Measurements from ENCODE around the gene PRSS56. TPM values are rescaled to one million over a fixed set of nuclear protein-coding genes. Genes with fewer than 3 reads are reported as not detected.

The PRSS56 gene
- total and polyA plus RNA-seq, 2 of the 8 experiments (the other 6 are each of a cell fraction or from before 2014, with no cell fraction given) = 0.03 TPM; not detected in 1

DNA sequence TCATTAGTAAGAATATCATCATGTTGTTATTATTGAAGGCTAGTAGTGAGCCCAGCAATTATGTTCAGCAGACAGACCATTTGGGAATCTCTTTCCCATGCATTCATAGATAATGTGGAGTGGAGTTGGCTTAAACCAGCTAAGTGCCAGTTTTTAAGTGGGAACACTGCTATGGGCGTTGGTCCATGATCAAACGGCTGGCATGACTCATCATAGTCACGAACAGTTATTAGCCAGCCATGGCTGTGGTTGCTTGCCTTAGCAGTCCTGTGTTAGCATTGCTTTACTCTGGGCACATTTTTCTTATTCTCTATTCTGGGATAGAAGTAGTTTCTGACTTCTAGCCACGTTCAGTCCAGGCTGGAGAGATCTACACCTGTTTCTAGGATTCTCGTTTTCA, 48.0 kb downstream of the PRSS56 start:
- no peak overlapping the region for H2BK20ac ChIP-seq (ENCODE audit: low read length)
- peaks cover 0 to 8% of the 10 kb centered on the region in 2 experiments for H4K20me1 ChIP-seq (replicated peaks in 1 of 2; ENCODE audit: control insufficient read depth in 1 of 2, insufficient read depth in 2 of 2, low read length in 2 of 2)
- H3K4me1 ChIP-seq (replicated peaks in 1 of 4; ENCODE audit: control insufficient read depth in 3 of 4, insufficient read depth in 4 of 4, low read length in 3 of 4) = no peaks in the 10 kb centered on the region
- H3K27me3 ChIP-seq (replicated peaks in 1 of 4; ENCODE audit: control insufficient read depth in 3 of 4, extremely low read depth in 1 of 4, insufficient read depth in 3 of 4, low read length in 3 of 4) = no peaks in the 10 kb centered on the region
- H4K91ac ChIP-seq (replicated peaks; ENCODE audit: insufficient read length, low read length) = no peak overlapping the region
- no peak overlapping the region for H2BK5ac ChIP-seq (ENCODE audit: low read depth, low read length)
- no peak overlapping the region for H3K23ac ChIP-seq (ENCODE audit: insufficient read length)
- no peak overlapping the region for H4K5ac ChIP-seq (ENCODE audit: insufficient read length, low read depth, low read length)
- no peak overlapping the region for H2BK12ac ChIP-seq (ENCODE audit: low read depth, low read length)
- H3K56ac ChIP-seq (replicated peaks; ENCODE audit: insufficient read length, low read depth, low read length) = no peak overlapping the region
- no peak overlapping the region for H2AK5ac ChIP-seq (ENCODE audit: low read depth, low read length)
- H3K4me2 ChIP-seq (ENCODE audit: insufficient read depth in 1 of 2, low read depth in 2 of 2, low read length in 2 of 2) = no peak overlapping the region
- H3K36me3 ChIP-seq (ENCODE audit: control insufficient read depth in 2 of 4, insufficient read depth in 4 of 4, low read length in 3 of 4) = peaks cover 11 to 72% (median 49%) of the 10 kb centered on the region in 4 experiments
- DNase-seq (ENCODE audit: low read depth in 1 of 2, low spot score in 2 of 2) (no peak), FAIRE-seq (no peak)
- H2BK120ac ChIP-seq (replicated peaks; ENCODE audit: low read depth, low read length) = no peak overlapping the region
- no peak overlapping the region for H3K4ac ChIP-seq (replicated peaks; ENCODE audit: insufficient read length, low read depth, low read length)
- H3K9ac ChIP-seq (replicated peaks in 1 of 4; ENCODE audit: extremely low read depth in 1 of 4, low read depth in 3 of 4, low read length in 3 of 4) = no peak overlapping the region
- H3K14ac ChIP-seq (ENCODE audit: insufficient read length) = no peak overlapping the region
- no peaks in the 10 kb centered on the region for H3K23me2 ChIP-seq (ENCODE audit: low read depth, low read length)
- CTCF ChIA-PET (ENCODE audit: partially characterized antibody) = interaction anchor here (0.6 to 1.8 kb wide), 2 partner anchors 31 to 232 kb away, joined by 3 to 6 read pairs; no protein-coding TSS in a partner anchor
- no peak for TF ChIP-seq KDM4A (IDR thresholded peaks at IDR 0.05; ENCODE audit: low read depth, low read length, severe bottlenecking)
- no peak for TF ChIP-seq FOSL1 (IDR thresholded peaks at IDR 0.05; ENCODE audit: insufficient read depth, low read depth, low read length)
- TF ChIP-seq, protein P1, sequence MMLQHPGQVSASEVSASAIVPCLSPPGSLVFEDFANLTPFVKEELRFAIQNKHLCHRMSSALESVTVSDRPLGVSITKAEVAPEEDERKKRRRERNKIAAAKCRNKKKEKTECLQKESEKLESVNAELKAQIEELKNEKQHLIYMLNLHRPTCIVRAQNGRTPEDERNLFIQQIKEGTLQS (IDR thresholded peaks at IDR 0.05; ENCODE audit: insufficient read depth, low read depth, low read length) = no peak
- no peak for TF ChIP-seq SIRT6 (IDR thresholded peaks at IDR 0.05; ENCODE audit: low read length)
- TF ChIP-seq SAP30 (IDR thresholded peaks at IDR 0.05; ENCODE audit: insufficient read depth, insufficient replicate concordance, low read length) = no peak
- TF ChIP-seq TBP (IDR thresholded peaks at IDR 0.05; ENCODE audit: low read depth, low read length) = no peak
- TF ChIP-seq E2F6 (IDR thresholded peaks at IDR 0.05) = no peak
- no peak overlapping the region for H2BK15ac ChIP-seq (ENCODE audit: low read length)
- no peak overlapping the region for H2AFZ ChIP-seq (ENCODE audit: low read length)
- WGBS, 2 experiments (ENCODE audit: extremely low coverage in 1 of 2, insufficient coverage in 1 of 2, insufficient read length in 1 of 2, insufficient replicate concordance in 2 of 2, low coverage in 1 of 2, low lambda C conversion rate in 2 of 2, missing lambda C conversion rate in 1 of 2) = 94% methylated on average over 5 of the region's 5 CpGs; no CpG with 5 or more reads in 1 of the 2 experiments
- H4K8ac ChIP-seq (ENCODE audit: extremely low read depth, insufficient read depth, low read length) = no peak overlapping the region
- no peak overlapping the region for H3K27ac ChIP-seq (ENCODE audit: low read depth, low read length)
- no peak overlapping the region for H3K18ac ChIP-seq (ENCODE audit: extremely low read depth, low read length)
- no peak overlapping the region for H3K4me3 ChIP-seq (ENCODE audit: extremely low read depth in 1 of 4, insufficient read depth in 2 of 4, low read depth in 3 of 4, low read length in 4 of 4)
- no peaks in the 10 kb centered on the region for H3K79me2 ChIP-seq (ENCODE audit: control insufficient read depth in 1 of 2, insufficient read depth in 2 of 2, low read length in 2 of 2)
- peaks cover 2% of the 10 kb centered on the region; the same call in 1 of the 2 replicates for H3K79me1 ChIP-seq (ENCODE audit: low read depth, low read length)
- POLR2A ChIA-PET (ENCODE audit: partially characterized antibody) = interaction anchor here (1.3 to 2.8 kb wide), 2 partner anchors 15 to 16 kb away, joined by 6 to 10 read pairs; no protein-coding TSS in a partner anchor
- H3K9me3 ChIP-seq (ENCODE audit: insufficient read depth in 2 of 2, low read depth in 1 of 2, low read length in 1 of 2) = no peaks in the 10 kb centered on the region

Data from H1 (cell line).